Loucy (cell line): ENCODE measurements around the gene PKD1.
"Not testable (repeated sequence)": the region's sequence is repeated elsewhere in the genome, so short reads cannot be mapped to it uniquely, and the experiment has no call there.

Experiments
- H2AFZ ChIP-seq: fragments of 200-600 bp; sonication (generic); 2 replicates; pipeline ENCODE4 v1.6.0; 2016; ENCODE audit warnings: antibody characterized with exemption, mild to moderate bottlenecking, low read length, moderate library complexity
- H3F3A ChIP-seq: fragments of 200-600 bp; 2 replicates; pipeline ENCODE4 v1.6.0; 2016; ENCODE audit warnings: antibody characterized with exemption, low read depth, mild to moderate bottlenecking
- H3K27me3 ChIP-seq: fragments of 200-600 bp; sonication (generic); 2 replicates; pipeline ENCODE4 v1.6.1; 2014; ENCODE audit warnings: low read length, mild to moderate bottlenecking; ENCODE audit not compliant: insufficient read depth, poor library complexity, severe bottlenecking
- H3K36me3 ChIP-seq: fragments of 200-600 bp; sonication (generic); 2 replicates; pipeline ENCODE4 v1.6.1; 2016; ENCODE audit warnings: low read length; ENCODE audit not compliant: insufficient read depth
- H3K4me1 ChIP-seq: fragments of 200-600 bp; sonication (generic); 2 replicates; pipeline ENCODE4 v1.5.1; 2014; ENCODE audit warnings: low read length, mild to moderate bottlenecking; ENCODE audit not compliant: insufficient read depth, poor library complexity, severe bottlenecking
- H3K4me2 ChIP-seq: fragments of 200-600 bp; sonication (generic); 2 replicates; pipeline ENCODE4 v1.6.0; 2014; ENCODE audit warnings: antibody characterized with exemption, low read length, low read depth, mild to moderate bottlenecking; ENCODE audit not compliant: poor library complexity, severe bottlenecking
- H3K4me3 ChIP-seq: fragments of 200-600 bp; sonication (generic); 2 replicates; pipeline ENCODE4 v1.5.1; 2014; ENCODE audit warnings: low read length, mild to moderate bottlenecking, mixed read lengths; ENCODE audit not compliant: poor library complexity, severe bottlenecking
- H3K79me2 ChIP-seq: fragments of 200-600 bp; sonication (generic); 2 replicates; pipeline ENCODE4 v1.6.1; 2014; ENCODE audit warnings: low read length; ENCODE audit not compliant: insufficient read depth
- H3K9ac ChIP-seq: fragments of 200-600 bp; sonication (generic); 2 replicates; pipeline ENCODE4 v1.6.0; 2014; ENCODE audit warnings: mild to moderate bottlenecking, low read depth, low read length, moderate library complexity; ENCODE audit not compliant: poor library complexity, severe bottlenecking
- H3K9me2 ChIP-seq: fragments of 200-600 bp; sonication (generic); replicated peaks from 2 replicates; pipeline ENCODE4 v1.6.1; 2016; ENCODE audit warnings: low read depth, low read length, mixed read lengths
- H3K9me3 ChIP-seq: fragments of 200-600 bp; sonication (generic); 2 replicates; pipeline ENCODE4 v1.6.1; 2014; ENCODE audit warnings: mild to moderate bottlenecking, antibody characterized with exemption, low read length, low read depth; ENCODE audit not compliant: insufficient read depth
- H4K20me1 ChIP-seq: fragments of 200-600 bp; sonication (generic); 2 replicates; pipeline ENCODE4 v1.6.0; 2014; ENCODE audit warnings: antibody characterized with exemption, low read length, mild to moderate bottlenecking; ENCODE audit not compliant: insufficient read depth, poor library complexity, severe bottlenecking
- CTCF ChIP-seq: fragments of 200-600 bp; sonication (generic); conservative IDR thresholded peaks from 2 replicates; pipeline ENCODE4 v1.5.1; 2014; ENCODE audit warnings: mild to moderate bottlenecking, antibody characterized with exemption, low read length
- EZH2phosphoT487 ChIP-seq: fragments of 200-600 bp; IDR thresholded peaks from 2 replicates; pipeline ENCODE4 v1.6.1; 2018; ENCODE audit warnings: antibody characterized with exemption, mild to moderate bottlenecking, moderate library complexity, borderline replicate concordance

The PKD1 gene

GRCh38 chr16:2122934-2123683, 12.6 kb downstream of the PKD1 start:
- not testable (repeated sequence) for H3K9me2 ChIP-seq, H3F3A ChIP-seq, H3K27me3 ChIP-seq, H2AFZ ChIP-seq, H3K4me2 ChIP-seq, H3K36me3 ChIP-seq, H3K9me3 ChIP-seq, H3K4me3 ChIP-seq, H4K20me1 ChIP-seq, H3K9ac ChIP-seq, H3K4me1 ChIP-seq, H3K79me2 ChIP-seq

GRCh38 chr16:2122429-2122828, 13.3 kb downstream of the PKD1 start:
- H3K4me2 ChIP-seq: no peak overlapping the region
- H4K20me1 ChIP-seq: no peaks in the 10 kb centered on the region
- no peaks in the 10 kb centered on the region for H3K27me3 ChIP-seq
- H3K36me3 ChIP-seq: no peaks in the 10 kb centered on the region
- H3F3A ChIP-seq: no peaks in the 10 kb centered on the region
- no peaks in the 10 kb centered on the region for H3K9me2 ChIP-seq
- H3K4me3 ChIP-seq: no peak overlapping the region
- no peak overlapping the region for H3K9ac ChIP-seq
- H3K9me3 ChIP-seq: no peaks in the 10 kb centered on the region
- peaks cover 4% of the 10 kb centered on the region; the same call in 1 of the 2 replicates for H3K79me2 ChIP-seq
- H3K4me1 ChIP-seq: no peaks in the 10 kb centered on the region
- TF ChIP-seq EZH2phosphoT487 (no peak), CTCF (no peak)
- no peak overlapping the region for H2AFZ ChIP-seq

- no peak for TF ChIP-seq EZH2phosphoT487
- no peak for TF ChIP-seq CTCF
- H3K4me1 ChIP-seq: no peaks in the 10 kb centered on the region
- no peaks in the 10 kb centered on the region for H4K20me1 ChIP-seq
- no peaks in the 10 kb centered on the region for H3K27me3 ChIP-seq
- no peak overlapping the region for H3K4me3 ChIP-seq
- H3K9me3 ChIP-seq: no peaks in the 10 kb centered on the region
- H3F3A ChIP-seq: no peaks in the 10 kb centered on the region
- H2AFZ ChIP-seq: no peak overlapping the region
- no peaks in the 10 kb centered on the region for H3K9me2 ChIP-seq
- H3K9ac ChIP-seq: no peak overlapping the region
- H3K36me3 ChIP-seq: no peaks in the 10 kb centered on the region
- no peaks in the 10 kb centered on the region for H3K79me2 ChIP-seq
- H3K4me2 ChIP-seq: no peak overlapping the region
Measured at GRCh38 chr16:2121853-2122252, 13.8 kb downstream of the PKD1 start.

GRCh38 chr16:2121325-2121724, 14.4 kb downstream of the PKD1 start:
- not testable (repeated sequence) for H3K9me2 ChIP-seq, H3K9ac ChIP-seq, H3K36me3 ChIP-seq, H3K79me2 ChIP-seq, H3K4me2 ChIP-seq, H3K9me3 ChIP-seq, H3K4me1 ChIP-seq, H3K27me3 ChIP-seq, H2AFZ ChIP-seq, H3K4me3 ChIP-seq, H3F3A ChIP-seq, H4K20me1 ChIP-seq

- not testable (repeated sequence) for H3K9me3 ChIP-seq, H3K9me2 ChIP-seq, H3K36me3 ChIP-seq, H3K4me1 ChIP-seq, H2AFZ ChIP-seq, H3F3A ChIP-seq, H3K79me2 ChIP-seq, H4K20me1 ChIP-seq, H3K9ac ChIP-seq, H3K27me3 ChIP-seq, H3K4me2 ChIP-seq, H3K4me3 ChIP-seq
Measured at GRCh38 chr16:2117960-2118722, 17.6 kb downstream of the PKD1 start.

GRCh38 chr16:2117341-2117740, 18.4 kb downstream of the PKD1 start:
- H3K9me2 ChIP-seq, H3K4me2 ChIP-seq, H4K20me1 ChIP-seq, H3K9ac ChIP-seq, H3K4me1 ChIP-seq, H3K36me3 ChIP-seq, H3K27me3 ChIP-seq, H2AFZ ChIP-seq, H3K4me3 ChIP-seq, H3K79me2 ChIP-seq, H3F3A ChIP-seq, H3K9me3 ChIP-seq: not testable (repeated sequence)
